ENCODE data around the gene GSX2. TPM values are rescaled to one million over a fixed set of nuclear protein-coding genes. Genes with fewer than 3 reads are reported as not detected.
"Not testable (repeated sequence)": the region's sequence is repeated elsewhere in the genome, so short reads cannot be mapped to it uniquely, and the experiment has no call there.

The GSX2 gene
- total RNA-seq, 8 experiments from 2014 or later: 0.14 to 0.57 (median 0.33) TPM; not detected in 5

GRCh38 chr4:54116246-54116645 is 16.3 kb downstream of the GSX2 start:
- 47 to 100% (median 86%) methylated on average over 1 to 6 of the region's 6 CpGs for WGBS, 10 experiments
- H3K27ac ChIP-seq; in situ Hi-C loops (cut with MboI; ENCODE audit: low pct_unique_long_range_greater_than_20kb in 2 of 9, low sequenced_read_pairs in 9 of 9, unreplicated experiment in 9 of 9); H3K4me1 ChIP-seq (replicated peaks in 1 of 2); H3K4me3 ChIP-seq; ATAC-seq (replicated peaks in 6 of 8): not testable (repeated sequence)

DNA sequence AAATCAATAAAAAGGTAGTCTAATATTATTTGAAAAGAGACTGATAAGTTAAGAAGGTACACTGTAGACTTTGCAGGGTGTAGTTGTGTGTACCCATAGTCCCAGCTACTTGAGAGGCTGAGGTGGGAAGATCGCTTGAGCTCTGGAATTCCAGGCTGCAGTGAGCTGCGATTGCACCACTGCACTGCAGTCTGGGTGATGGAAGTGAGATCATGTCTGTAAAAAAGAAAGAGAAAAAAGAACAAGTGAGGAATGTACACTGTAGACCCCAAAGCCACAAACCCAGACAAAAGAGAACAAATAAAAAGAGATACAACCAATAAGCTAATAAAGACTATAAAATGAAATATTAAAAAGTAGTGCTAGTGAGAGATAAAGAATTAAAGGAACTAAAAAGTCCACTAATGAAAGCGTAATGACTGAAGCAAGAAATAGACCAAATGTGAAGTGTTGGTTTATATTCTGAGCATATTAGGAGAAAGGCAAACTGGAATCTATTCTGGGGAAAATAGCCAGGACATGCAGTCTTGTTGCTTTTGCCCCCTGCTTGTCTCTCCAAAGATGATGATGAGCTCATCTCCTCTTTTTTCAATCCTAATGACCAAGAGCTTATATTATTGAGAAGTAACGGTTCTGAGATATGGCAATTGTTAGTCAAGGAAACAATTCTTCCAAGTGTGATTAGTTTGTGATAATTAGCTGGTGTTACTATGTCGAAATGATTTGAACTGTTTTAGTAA is 19.1 kb downstream of the GSX2 start:
- Histone ChIP-seq H3K4me3 (no peak overlapping the region), H3K27ac (no peak overlapping the region), H3K4me1 (replicated peaks in 1 of 2) (no peaks in the 10 kb centered on the region)
- in situ Hi-C loops (cut with MboI; ENCODE audit: low pct_unique_long_range_greater_than_20kb in 2 of 9, low sequenced_read_pairs in 9 of 9, unreplicated experiment in 9 of 9): no loop called here
- WGBS, 10 experiments: 47 to 100% (median 85%) methylated on average over 2 to 5 of the region's 5 CpGs
- no peak for ATAC-seq (replicated peaks in 6 of 8)

GRCh38 chr4:54120518-54120917 is 20.6 kb downstream of the GSX2 start:
- in situ Hi-C loops (cut with MboI; ENCODE audit: low pct_unique_long_range_greater_than_20kb in 2 of 9, low sequenced_read_pairs in 9 of 9, unreplicated experiment in 9 of 9): no loop called here
- Histone ChIP-seq H3K4me3 (no peak overlapping the region), H3K4me1 (replicated peaks in 1 of 2) (no peaks in the 10 kb centered on the region), H3K27ac (no peak overlapping the region)
- no peak for ATAC-seq (replicated peaks in 6 of 8)

DNA sequence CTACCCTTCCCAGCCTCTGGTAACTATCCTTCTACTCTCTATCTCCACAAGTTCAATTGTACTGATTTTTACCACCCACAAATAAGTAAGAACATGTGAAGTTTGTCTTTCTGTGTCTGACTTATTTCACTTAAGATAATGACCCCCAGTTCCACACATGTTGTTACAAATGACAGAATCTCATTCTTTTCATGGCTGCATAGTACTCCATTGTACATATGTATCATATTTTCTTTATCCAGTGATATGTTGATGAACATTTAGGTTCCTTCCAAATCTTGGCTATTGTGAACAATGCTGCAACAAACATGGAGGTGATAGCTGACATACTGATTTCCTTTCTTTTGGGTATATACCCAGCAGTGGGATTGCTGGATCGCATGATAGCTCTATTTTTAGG is 27.7 kb downstream of the GSX2 start:
- 100% methylated on average over 1 of the region's 1 CpG; no CpG with 5 or more reads in 2 of the 10 experiments for WGBS, 10 experiments
- H3K4me1 ChIP-seq (replicated peaks in 1 of 2): no peaks in the 10 kb centered on the region
- in situ Hi-C loops (cut with MboI; ENCODE audit: low pct_unique_long_range_greater_than_20kb in 2 of 9, low sequenced_read_pairs in 9 of 9, unreplicated experiment in 9 of 9): no loop called here
- H3K4me3 ChIP-seq: no peak overlapping the region
- no peak for ATAC-seq (replicated peaks in 6 of 8)
- H3K27ac ChIP-seq: no peak overlapping the region

DNA sequence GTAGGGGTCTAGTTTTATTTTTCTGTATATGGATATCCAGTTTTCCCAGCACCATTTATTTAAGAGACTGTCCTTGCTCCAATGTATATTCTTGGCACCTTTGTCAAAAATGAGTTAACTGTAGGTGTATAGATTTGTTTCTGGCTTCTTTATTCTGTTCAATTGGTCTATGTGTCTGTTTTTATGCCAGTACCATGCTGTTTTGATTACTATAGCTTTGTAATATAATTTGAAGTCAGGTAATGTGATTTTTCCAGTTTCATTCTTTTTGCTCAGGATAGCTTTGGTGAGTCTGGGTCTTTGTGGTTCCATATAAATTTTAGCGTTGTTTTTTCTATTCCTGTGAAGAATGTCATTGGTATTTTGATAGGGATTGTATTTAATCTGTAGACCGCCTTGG is 28.7 kb downstream of the GSX2 start:
- H3K27ac ChIP-seq; H3K4me3 ChIP-seq; in situ Hi-C loops (cut with MboI; ENCODE audit: low pct_unique_long_range_greater_than_20kb in 2 of 9, low sequenced_read_pairs in 9 of 9, unreplicated experiment in 9 of 9); ATAC-seq (replicated peaks in 6 of 8); H3K4me1 ChIP-seq (replicated peaks in 1 of 2): not testable (repeated sequence)
- WGBS, 10 experiments: 72 to 100% (median 93%) methylated on average over 1 to 2 of the region's 2 CpGs; no CpG with 5 or more reads in 1 of the 10 experiments

GRCh38 chr4:54139332-54139731 is 39.4 kb downstream of the GSX2 start:
- no peak for ATAC-seq (replicated peaks in 6 of 8)
- WGBS, 10 experiments: 0 to 100% (median 68%) methylated on average over 1 to 3 of the region's 4 CpGs; no CpG with 5 or more reads in 4 of the 10 experiments
- in situ Hi-C loops (cut with MboI; ENCODE audit: low pct_unique_long_range_greater_than_20kb in 2 of 9, low sequenced_read_pairs in 9 of 9, unreplicated experiment in 9 of 9): no loop called here
- no peak overlapping the region for H3K27ac ChIP-seq
- no peaks in the 10 kb centered on the region for H3K4me1 ChIP-seq (replicated peaks in 1 of 2)
- no peak overlapping the region for H3K4me3 ChIP-seq

- Histone ChIP-seq H3K27ac (no peak overlapping the region), H3K4me3 (no peak overlapping the region), H3K4me1 (replicated peaks in 1 of 2) (no peaks in the 10 kb centered on the region)
- 20 to 100% (median 92%) methylated on average over 1 of the region's 1 CpG; no CpG with 5 or more reads in 7 of the 10 experiments for WGBS, 10 experiments
- in situ Hi-C loops (cut with MboI; ENCODE audit: low pct_unique_long_range_greater_than_20kb in 2 of 9, low sequenced_read_pairs in 9 of 9, unreplicated experiment in 9 of 9): no loop called here
- peak in 2 of 8 experiments; percentile 46 to 55 for ATAC-seq (replicated peaks in 6 of 8)
These were observed 40.3 kb downstream of the GSX2 start for GRCh38 chr4:54140287-54140686.

DNA sequence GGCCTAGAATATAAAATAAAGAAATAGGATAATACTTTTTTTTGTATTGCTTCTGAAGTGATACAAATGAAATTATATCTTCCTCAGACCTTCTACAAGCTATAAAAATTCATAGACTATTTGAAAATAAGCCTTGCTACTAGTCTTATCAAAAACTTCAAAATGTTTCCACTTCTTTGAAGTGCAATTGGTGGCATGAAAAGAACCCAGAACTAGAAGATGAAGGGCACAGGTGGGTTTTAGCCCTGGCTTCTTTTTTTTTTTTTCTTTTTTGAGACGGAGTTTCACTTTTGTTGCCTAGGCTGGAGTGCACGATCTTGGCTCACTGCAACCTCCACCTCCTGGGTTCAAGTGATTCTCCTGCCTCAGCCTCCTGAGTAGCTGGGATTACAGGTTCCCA is 44.2 kb downstream of the GSX2 start:
- in situ Hi-C loops (cut with MboI; ENCODE audit: low pct_unique_long_range_greater_than_20kb in 2 of 9, low sequenced_read_pairs in 9 of 9, unreplicated experiment in 9 of 9): no loop called here
- Histone ChIP-seq H3K4me1 (replicated peaks in 1 of 2) (no peaks in the 10 kb centered on the region), H3K4me3 (no peak overlapping the region), H3K27ac (no peak overlapping the region)
- ATAC-seq (replicated peaks in 6 of 8): no peak
- WGBS, 10 experiments: 82 to 100% (median 100%) methylated on average over 1 to 2 of the region's 2 CpGs; no CpG with 5 or more reads in 5 of the 10 experiments

DNA sequence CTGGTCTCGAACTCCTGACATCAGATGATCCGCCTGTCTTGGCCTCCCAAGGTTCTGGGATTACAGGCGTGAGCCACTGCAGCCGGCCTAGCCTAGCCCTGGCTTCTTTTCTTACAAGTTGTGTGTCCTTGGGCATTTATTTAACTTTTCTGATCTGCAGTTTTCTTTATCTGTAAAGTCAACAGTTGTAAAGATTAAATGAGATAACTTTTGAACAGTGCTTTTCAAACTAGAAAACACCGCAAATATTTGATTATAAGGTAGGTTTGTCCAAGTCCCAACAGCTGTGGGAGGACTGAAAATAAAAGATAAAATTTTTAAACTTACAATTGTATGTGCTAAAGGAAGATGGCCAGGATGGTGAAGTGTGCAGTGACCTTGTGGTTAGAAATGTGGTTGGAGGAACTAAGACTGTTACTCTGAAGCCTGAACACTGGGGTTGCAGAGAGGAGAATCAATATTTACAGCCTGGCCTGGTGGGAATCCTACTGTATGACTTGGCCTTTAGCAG is 44.8 kb downstream of the GSX2 start:
- in situ Hi-C loops (cut with MboI; ENCODE audit: low pct_unique_long_range_greater_than_20kb in 2 of 9, low sequenced_read_pairs in 9 of 9, unreplicated experiment in 9 of 9): no loop called here
- H3K27ac ChIP-seq: no peak overlapping the region
- no peak overlapping the region for H3K4me3 ChIP-seq
- ATAC-seq (replicated peaks in 6 of 8): no peak
- 85 to 100% (median 100%) methylated on average over 1 to 5 of the region's 5 CpGs; no CpG with 5 or more reads in 2 of the 10 experiments for WGBS, 10 experiments
- no peaks in the 10 kb centered on the region for H3K4me1 ChIP-seq (replicated peaks in 1 of 2)

- Histone ChIP-seq H3K27ac (no peak overlapping the region), H3K4me1 (replicated peaks in 1 of 2) (no peaks in the 10 kb centered on the region), H3K4me3 (no peak overlapping the region)
- WGBS, 10 experiments: 80 to 100% (median 92%) methylated on average over 1 to 4 of the region's 4 CpGs; no CpG with 5 or more reads in 3 of the 10 experiments
- in situ Hi-C loops (cut with MboI; ENCODE audit: low pct_unique_long_range_greater_than_20kb in 2 of 9, low sequenced_read_pairs in 9 of 9, unreplicated experiment in 9 of 9): no loop called here
- no peak for ATAC-seq (replicated peaks in 6 of 8)
These were observed 46.2 kb downstream of the GSX2 start for GRCh38 chr4:54146139-54146538.

DNA sequence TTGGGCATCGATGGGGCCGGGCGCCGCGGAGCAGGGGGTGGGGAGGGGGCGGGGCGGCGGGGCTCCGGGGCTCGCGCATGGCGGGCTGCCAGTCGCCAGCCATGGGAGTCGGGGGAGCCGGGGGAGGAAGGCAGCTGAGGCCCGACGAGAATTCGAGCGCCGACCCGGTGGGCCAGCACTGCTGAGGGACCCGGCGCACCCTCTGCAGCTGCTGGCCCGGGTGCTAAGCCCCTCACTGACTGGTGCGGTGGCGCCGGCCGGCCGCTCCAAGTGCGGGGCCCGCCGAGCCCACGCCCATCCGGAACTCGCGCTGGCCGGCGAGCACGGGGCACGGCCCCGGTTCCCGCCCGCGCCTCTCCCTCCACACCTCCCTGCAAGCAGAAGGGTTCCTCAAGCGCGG is 49.4 kb downstream of the GSX2 start:
- no peak overlapping the region for H3K27ac ChIP-seq
- H3K4me3 ChIP-seq: no peak overlapping the region
- in situ Hi-C loops (cut with MboI; ENCODE audit: low pct_unique_long_range_greater_than_20kb in 2 of 9, low sequenced_read_pairs in 9 of 9, unreplicated experiment in 9 of 9): no loop called here
- no peaks in the 10 kb centered on the region for H3K4me1 ChIP-seq (replicated peaks in 1 of 2)
- peak in 1 of 8 experiments; percentile 30 for ATAC-seq (replicated peaks in 6 of 8)
- 83% methylated on average over 6 of the region's 46 CpGs; no CpG with 5 or more reads in 9 of the 10 experiments for WGBS, 10 experiments
